ENCODE measurements around the gene AKT1. TPM values are rescaled to one million over a fixed set of nuclear protein-coding genes. Genes with fewer than 3 reads are reported as not detected.

The AKT1 gene
- total RNA-seq, 1 donor from 2014 or later = 191 TPM

DNA sequence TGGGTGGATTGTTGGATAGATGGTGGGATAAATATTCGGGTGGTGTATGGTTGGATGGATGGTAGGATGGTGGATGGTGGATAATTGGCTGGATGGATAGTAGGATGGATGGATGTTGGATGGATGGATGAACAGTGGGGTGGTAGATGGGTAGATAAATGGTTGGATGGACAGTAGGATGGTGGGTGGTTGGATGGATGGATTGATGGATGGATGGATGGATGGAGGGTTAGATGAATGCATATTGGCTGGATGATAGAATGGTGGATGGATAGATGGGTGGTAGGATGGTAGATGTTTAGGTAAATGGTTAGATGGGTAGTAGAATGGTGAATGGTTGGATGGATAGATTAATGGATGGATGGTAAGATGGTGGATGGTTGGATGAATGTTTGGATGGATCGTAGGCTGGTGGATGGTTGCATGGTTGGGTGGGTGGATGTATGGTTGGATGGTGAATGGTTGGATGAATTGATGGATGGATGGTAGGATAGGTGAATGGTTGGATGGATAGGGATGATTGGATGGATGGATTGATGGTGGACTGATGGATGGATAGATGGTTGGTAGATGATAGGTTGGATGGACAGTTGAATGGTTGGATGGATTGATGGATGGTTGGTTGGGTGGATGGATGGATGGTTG lies 28.9 kb upstream of the AKT1 start:
- no peak for FAIRE-seq
- no peak overlapping the region for H3K4me3 ChIP-seq (ENCODE audit: low read depth, low read length)
- H3K36me3 ChIP-seq (ENCODE audit: control insufficient read depth, insufficient read depth, low read length) = no peaks in the 10 kb centered on the region
- no peaks in the 10 kb centered on the region for H3K27me3 ChIP-seq (ENCODE audit: control insufficient read depth, insufficient read depth, low read length)
- no peak for DNase-seq (ENCODE audit: low read depth)
- TF ChIP-seq, protein P1, sequence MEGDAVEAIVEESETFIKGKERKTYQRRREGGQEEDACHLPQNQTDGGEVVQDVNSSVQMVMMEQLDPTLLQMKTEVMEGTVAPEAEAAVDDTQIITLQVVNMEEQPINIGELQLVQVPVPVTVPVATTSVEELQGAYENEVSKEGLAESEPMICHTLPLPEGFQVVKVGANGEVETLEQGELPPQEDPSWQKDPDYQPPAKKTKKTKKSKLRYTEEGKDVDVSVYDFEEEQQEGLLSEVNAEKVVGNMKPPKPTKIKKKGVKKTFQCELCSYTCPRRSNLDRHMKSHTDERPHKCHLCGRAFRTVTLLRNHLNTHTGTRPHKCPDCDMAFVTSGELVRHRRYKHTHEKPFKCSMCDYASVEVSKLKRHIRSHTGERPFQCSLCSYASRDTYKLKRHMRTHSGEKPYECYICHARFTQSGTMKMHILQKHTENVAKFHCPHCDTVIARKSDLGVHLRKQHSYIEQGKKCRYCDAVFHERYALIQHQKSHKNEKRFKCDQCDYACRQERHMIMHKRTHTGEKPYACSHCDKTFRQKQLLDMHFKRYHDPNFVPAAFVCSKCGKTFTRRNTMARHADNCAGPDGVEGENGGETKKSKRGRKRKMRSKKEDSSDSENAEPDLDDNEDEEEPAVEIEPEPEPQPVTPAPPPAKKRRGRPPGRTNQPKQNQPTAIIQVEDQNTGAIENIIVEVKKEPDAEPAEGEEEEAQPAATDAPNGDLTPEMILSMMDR (IDR thresholded peaks at IDR 0.05; ENCODE audit: insufficient read depth, low read length, severe bottlenecking) = no peak

GRCh38 chr14:104822821-104823615 lies 27.5 kb upstream of the AKT1 start:
- FAIRE-seq = no peak
- Histone ChIP-seq H3K36me3 (ENCODE audit: control insufficient read depth, insufficient read depth, low read length) (no peaks in the 10 kb centered on the region), H3K4me3 (ENCODE audit: low read depth, low read length) (no peak overlapping the region), H3K27me3 (ENCODE audit: control insufficient read depth, insufficient read depth, low read length) (no peaks in the 10 kb centered on the region)
- no peak for DNase-seq (ENCODE audit: low read depth)
- TF ChIP-seq, protein P1 (IDR thresholded peaks at IDR 0.05; ENCODE audit: insufficient read depth, low read length, severe bottlenecking) = no peak

GRCh38 chr14:104821971-104822608 lies 26.5 kb upstream of the AKT1 start:
- no peaks in the 10 kb centered on the region for H3K36me3 ChIP-seq (ENCODE audit: control insufficient read depth, insufficient read depth, low read length)
- H3K27me3 ChIP-seq (ENCODE audit: control insufficient read depth, insufficient read depth, low read length) = no peaks in the 10 kb centered on the region
- FAIRE-seq (no peak), DNase-seq (ENCODE audit: low read depth) (no peak)
- TF ChIP-seq, protein P1 (IDR thresholded peaks at IDR 0.05; ENCODE audit: insufficient read depth, low read length, severe bottlenecking) = no peak
- no peak overlapping the region for H3K4me3 ChIP-seq (ENCODE audit: low read depth, low read length)

GRCh38 chr14:104821229-104821945 lies 25.8 kb upstream of the AKT1 start:
- Histone ChIP-seq H3K36me3 (ENCODE audit: control insufficient read depth, insufficient read depth, low read length) (no peaks in the 10 kb centered on the region), H3K4me3 (ENCODE audit: low read depth, low read length) (no peak overlapping the region), H3K27me3 (ENCODE audit: control insufficient read depth, insufficient read depth, low read length) (no peaks in the 10 kb centered on the region)
- TF ChIP-seq, protein P1 (IDR thresholded peaks at IDR 0.05; ENCODE audit: insufficient read depth, low read length, severe bottlenecking) = no peak
- FAIRE-seq (no peak), DNase-seq (ENCODE audit: low read depth) (no peak)

DNA sequence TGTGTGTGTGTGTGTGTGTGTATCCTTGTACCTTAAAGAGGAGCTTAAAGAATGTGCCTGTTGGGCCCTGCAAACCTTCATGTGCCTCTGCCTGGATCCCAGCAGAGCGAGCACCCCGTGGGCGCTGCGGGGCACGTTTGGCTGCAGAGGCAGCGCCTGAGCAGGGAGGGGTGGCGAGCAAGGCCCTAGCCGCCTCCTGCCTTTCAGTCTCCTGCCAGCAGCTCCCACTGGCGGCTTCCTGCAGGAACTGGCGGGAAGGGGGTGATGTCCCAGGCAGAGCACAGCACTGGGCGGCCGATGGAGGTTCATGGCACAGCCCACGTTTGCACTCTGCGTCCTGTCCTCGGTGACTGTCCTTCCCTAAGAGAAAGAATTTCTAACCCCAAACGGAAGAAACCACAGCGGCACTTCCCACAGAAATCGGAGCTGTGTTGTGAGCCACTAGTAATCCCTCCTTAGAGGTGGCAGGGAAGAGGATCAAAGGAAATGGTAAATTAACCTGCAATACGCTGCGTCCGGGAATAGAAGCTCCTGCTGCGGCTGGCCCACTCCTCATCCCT lies 25.2 kb upstream of the AKT1 start:
- TF ChIP-seq, protein P1 (IDR thresholded peaks at IDR 0.05; ENCODE audit: insufficient read depth, low read length, severe bottlenecking) = peak; percentile 82
- no peaks in the 10 kb centered on the region for H3K36me3 ChIP-seq (ENCODE audit: control insufficient read depth, insufficient read depth, low read length)
- FAIRE-seq = no peak
- no peaks in the 10 kb centered on the region for H3K27me3 ChIP-seq (ENCODE audit: control insufficient read depth, insufficient read depth, low read length)
- H3K4me3 ChIP-seq (ENCODE audit: low read depth, low read length) = no peak overlapping the region
- peak; percentile 50 for DNase-seq (ENCODE audit: low read depth)
